ENCODE measurements around the gene BCL2L11. TPM values are rescaled to one million over a fixed set of nuclear protein-coding genes. Genes with fewer than 3 reads are reported as not detected.

Gene BCL2L11
- total and polyA plus RNA-seq, 2 experiments from 2014 or later, result 12.3 to 25.3 TPM

DNA sequence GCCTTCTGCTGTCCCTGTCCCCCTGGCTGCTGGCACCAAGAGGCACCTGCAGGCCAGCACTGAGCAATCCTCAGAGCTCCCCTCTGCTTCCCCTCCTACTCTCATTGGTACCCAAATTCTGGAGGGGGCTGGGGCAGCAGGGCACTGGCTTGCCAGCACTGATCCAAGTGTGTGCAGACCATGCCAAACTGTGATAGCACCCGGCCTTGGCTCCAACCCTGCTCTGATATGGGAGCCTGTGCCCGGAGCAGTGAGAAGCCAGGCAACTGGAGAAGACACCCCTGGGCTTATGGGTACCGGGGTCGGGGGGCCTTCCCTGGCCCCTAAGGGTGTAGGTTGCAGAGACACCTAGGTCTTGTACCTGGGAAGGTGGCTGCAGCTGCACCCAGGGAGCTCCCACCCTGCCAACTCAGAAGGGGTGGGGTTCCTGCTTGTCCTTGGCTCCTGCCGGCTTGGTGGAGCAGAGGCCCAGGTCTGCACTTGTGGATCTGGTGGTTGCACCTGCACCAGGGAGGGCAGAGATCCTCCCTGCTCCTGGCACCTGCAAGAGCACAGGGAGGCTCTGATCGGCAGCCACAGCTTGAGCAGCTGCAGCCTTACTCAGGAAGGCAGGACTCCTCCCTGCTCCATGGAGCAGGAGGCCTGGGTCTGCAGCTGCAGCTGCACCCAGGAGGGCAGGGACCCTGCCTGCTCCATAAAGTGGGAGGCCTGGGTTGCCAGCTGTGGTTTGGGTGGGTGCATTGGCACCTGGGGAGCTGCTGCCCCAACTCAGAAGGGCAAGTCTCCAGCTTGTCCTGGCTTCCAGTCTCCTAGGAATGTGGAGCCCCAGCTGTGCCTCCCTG lies 96.3 kb downstream of the BCL2L11 start:
- Histone ChIP-seq H3K79me2 (no peaks in the 10 kb centered on the region), H4K20me1 (ENCODE audit: insufficient read depth, poor library complexity, severe bottlenecking) (no peaks in the 10 kb centered on the region), H3K27ac (no peak overlapping the region), H3K4me1 (ENCODE audit: insufficient read depth) (no peaks in the 10 kb centered on the region), H3K9me2 (replicated peaks; ENCODE audit: insufficient read depth) (no peaks in the 10 kb centered on the region), H3K36me3 (replicated peaks; ENCODE audit: insufficient read depth, low read depth) (no peaks in the 10 kb centered on the region), H3K9me3 (ENCODE audit: low read depth) (no peaks in the 10 kb centered on the region), H3K4me3 (no peak overlapping the region), H3K27me3 (no peaks in the 10 kb centered on the region), H3K4me2 (no peak overlapping the region), H2AFZ (no peak overlapping the region)
- no peak for DNase-seq (ENCODE audit: low spot score)
- WGBS (ENCODE audit: low lambda C conversion rate, missing lambda C conversion rate), result 96% methylated on average over 6 of the region's 6 CpGs
- TF ChIP-seq EZH2phosphoT487 (IDR thresholded peaks at IDR 0.05; ENCODE audit: low read depth, severe bottlenecking, unreplicated experiment) (no peak), EZH2 (IDR thresholded peaks at IDR 0.05; ENCODE audit: borderline replicate concordance) (no peak)
- TF ChIP-seq, protein P1, sequence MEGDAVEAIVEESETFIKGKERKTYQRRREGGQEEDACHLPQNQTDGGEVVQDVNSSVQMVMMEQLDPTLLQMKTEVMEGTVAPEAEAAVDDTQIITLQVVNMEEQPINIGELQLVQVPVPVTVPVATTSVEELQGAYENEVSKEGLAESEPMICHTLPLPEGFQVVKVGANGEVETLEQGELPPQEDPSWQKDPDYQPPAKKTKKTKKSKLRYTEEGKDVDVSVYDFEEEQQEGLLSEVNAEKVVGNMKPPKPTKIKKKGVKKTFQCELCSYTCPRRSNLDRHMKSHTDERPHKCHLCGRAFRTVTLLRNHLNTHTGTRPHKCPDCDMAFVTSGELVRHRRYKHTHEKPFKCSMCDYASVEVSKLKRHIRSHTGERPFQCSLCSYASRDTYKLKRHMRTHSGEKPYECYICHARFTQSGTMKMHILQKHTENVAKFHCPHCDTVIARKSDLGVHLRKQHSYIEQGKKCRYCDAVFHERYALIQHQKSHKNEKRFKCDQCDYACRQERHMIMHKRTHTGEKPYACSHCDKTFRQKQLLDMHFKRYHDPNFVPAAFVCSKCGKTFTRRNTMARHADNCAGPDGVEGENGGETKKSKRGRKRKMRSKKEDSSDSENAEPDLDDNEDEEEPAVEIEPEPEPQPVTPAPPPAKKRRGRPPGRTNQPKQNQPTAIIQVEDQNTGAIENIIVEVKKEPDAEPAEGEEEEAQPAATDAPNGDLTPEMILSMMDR (IDR thresholded peaks at IDR 0.05; ENCODE audit: poor library complexity), result no peak

Data from hepatocyte (in vitro differentiated cells).